CD1c-positive myeloid dendritic cell (primary cell): Measurements from ENCODE around the gene MMEL1.
"Not testable (repeated sequence)": the region's sequence is repeated elsewhere in the genome, so short reads cannot be mapped to it uniquely, and the experiment has no call there.

Experiments used
- DNase-seq: peaks from one replicate; pipeline ENCODE4 v3.0.0-alpha.2; 2016; ENCODE audit errors: extremely low spot score

The MMEL1 gene

GRCh38 chr1:2628191-2628932 is 4.5 kb downstream of the MMEL1 start:
- DNase-seq = no peak

DNA sequence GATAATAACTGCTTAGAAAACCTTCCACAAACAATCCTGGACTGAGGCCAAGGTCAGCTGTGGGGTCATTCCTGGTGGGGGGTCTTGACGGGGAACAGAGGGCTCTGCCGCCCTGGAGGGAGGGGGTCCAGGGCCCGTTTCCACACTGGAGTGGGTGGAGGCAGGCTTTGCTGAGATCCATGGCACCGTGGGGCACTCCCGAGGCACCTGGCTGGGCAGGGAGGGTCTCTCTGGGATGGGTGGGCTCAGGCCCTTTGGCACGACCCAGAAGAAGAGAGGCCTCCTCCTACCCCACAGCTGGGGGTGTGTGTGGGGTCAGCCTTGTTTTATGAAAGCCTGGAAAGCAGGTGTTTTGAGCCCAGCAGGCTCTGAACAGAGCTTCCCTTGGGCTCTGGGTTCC is 5.1 kb downstream of the MMEL1 start:
- no peak for DNase-seq

GRCh38 chr1:2625748-2626147 is 7.1 kb downstream of the MMEL1 start:
- DNase-seq = not testable (repeated sequence)

- no peak for DNase-seq
Measured at GRCh38 chr1:2625311-2625710, 7.5 kb downstream of the MMEL1 start.

- DNase-seq = no peak
Measured at GRCh38 chr1:2624735-2625300, 8.0 kb downstream of the MMEL1 start.

DNA sequence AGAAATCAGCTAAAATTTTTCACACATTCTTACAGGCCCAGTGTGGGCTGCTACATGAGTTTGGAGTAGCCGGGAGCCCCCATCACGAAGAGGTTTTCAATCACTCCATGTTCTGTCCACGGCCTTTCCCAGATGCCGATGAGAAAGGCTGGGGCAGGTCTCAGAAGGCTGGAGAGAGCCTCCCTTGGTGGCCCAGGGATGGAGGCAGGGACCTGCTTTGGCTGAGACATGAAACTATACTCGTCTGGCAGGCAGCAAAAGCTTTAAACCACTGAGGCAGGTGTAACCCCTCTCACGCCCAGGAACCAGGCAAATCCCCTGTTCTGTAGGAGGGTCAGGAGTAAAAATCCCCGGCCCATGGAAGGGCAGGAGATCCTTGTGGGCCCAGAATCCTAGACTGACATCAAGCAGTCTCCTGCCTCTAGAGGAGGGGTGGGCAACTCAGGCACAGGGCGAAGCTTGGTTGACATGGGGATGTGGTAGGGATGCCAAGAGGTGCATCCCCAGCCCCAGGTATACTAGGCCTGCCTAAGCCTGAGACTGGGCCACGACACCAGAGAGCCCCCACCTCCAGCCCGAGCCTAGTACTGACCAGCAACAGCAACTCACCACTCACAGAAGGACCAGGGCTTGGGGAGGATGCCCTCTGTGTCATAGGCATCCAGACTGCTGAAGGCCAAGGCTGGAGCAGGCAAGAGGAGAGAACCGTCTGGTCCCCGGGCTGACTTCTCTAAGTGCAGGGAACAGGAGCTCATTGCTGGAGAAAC is 9.1 kb downstream of the MMEL1 start:
- DNase-seq = no peak

DNA sequence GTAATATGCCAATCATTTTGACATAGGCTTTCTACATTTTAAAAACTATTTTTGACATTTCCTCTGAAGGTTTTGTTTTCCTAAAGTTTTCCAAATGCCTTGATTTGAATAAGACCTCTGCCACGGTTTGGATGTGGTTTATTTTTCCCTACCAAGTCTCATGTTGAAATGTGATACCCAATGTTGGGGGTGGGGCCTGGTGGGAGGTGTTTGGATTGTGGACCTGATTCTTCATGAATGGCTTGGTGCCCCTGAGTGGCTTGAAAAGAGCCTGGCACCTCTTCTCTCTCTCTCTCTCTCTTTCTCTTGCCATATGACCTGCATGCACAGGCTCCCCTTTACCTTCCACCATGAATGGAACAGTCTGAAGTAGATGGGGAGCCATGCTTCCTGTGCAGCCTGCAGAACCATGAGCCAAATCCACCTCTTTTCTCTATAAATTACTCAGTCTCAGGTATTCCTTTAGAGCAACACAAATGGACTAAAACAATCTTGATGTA is 14.8 kb downstream of the MMEL1 start:
- no peak for DNase-seq

DNA sequence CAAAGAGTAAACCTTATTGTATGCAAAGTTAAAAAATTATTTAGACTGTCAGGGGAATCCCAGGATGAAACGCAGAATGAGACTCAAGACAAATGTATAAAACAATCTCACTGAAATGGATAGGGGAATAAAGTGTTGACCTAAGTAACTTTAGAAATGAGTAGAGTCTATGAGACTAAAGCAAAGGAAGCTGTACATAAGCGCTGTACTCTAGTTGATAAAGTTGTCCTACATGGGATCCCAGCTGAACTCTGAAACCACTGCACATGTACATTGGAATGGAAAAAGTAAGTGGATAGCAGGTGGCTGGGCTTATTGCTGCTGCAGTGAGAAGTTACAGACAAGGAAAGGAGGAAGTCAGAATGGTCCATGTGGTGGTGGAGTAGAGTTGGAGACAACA is 18.7 kb downstream of the MMEL1 start:
- DNase-seq = no peak

DNA sequence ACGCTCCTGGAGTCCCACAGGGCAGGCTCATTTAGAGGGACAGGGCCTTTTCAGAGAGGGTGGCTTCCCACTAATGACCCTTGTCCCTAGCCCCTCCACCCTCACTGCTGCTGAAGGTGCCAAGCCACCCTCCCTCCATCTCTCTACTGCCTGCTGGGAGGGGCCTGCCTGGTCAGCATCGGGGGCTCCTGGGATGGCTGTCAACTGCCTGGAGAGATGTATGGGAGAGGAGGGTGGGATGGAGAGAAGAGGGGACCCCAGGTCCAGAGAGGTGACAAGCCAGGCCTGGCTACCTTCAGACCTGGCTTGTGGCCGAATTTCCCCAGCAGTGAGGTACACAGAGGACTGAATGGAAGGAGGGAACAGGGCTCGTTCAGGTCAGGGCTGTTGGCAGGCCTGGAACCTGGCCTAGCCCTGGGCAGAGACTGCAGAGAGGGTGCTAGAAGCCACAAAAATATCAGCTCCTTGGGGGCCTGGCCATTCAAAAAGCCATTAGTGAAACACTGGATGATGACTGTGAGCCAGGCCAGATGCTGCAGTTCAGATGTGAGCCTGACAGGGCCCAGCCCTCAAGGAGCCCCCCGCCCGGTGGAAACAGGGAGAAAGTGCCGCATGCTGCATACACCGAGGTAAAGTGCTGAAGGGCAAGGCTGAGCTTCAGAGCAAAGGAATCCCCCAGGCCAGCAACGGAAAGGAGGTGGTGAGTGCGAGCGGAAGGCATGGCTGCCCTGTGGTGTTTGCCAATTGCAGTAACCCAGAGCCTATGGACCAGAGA is 20.0 kb downstream of the MMEL1 start:
- no peak for DNase-seq

- no peak for DNase-seq
Measured at GRCh38 chr1:2611621-2612437, 21.0 kb downstream of the MMEL1 start.

DNA sequence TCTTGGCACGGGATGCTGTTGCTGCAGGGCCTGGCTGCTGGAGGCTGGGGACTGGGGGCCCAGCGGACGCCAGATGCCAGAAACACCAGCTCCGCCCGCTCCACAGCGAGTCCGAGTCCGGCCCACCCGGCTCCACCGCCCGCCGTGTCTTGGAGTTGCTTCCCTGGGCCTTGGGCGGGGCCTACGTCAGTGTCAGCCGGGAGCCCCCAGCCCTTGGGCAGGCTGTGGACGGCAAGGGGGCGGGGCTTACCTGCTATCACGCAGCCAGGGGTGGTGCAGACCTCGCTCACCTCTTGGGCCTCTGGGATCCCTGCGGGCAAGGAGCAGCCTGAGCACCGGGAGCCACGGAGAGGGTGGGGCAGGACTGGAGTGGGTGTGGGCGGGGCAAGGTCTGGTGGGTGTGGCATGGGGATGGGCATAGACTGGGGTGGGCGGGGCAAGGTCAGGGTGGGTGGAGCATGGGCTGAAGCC is 21.8 kb downstream of the MMEL1 start:
- peak; percentile 10 for DNase-seq

DNA sequence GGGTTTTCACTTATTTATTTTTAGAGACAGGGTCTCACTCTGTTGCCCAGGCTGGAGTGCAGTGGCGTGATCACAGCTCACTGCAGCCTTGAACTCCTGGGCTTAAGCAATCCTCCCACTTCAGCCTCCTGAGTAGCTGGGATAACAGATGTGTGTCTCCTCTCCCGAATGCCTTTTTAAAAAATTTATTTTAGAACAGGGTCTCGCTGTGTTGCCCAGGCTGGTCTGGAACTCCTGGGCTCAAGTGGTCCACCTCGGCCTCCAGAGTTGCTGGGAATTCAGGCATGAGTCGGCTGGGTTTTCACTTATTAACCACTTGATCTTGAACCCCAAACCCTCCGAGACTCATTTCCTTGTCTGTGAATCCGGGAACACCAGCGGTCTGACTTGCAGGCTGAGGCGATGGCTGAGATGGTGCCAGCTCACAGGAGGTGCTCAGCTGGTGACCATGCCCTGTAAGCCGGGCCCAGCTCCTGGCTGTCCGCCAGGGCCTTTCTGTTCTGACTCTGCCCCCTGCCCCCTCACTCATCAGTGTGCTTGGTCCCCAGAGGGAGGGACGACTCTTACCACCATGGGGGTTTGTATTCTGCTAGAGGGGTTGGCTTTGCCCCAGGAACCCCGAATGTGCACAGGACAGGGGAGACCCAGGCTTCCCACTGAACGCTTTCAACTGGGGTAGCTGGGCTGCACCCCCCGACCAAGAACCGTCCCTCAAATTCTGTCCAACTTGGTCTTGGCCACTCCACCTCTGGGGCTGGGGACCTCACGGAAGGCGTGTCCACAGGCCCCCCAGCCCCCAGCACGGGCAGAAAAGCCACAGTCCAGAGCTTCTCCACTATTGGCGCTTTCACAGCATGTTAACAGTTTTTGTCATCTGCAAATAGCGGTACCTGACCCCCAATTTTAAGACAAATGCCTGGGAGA is 22.5 kb downstream of the MMEL1 start:
- no peak for DNase-seq

DNA sequence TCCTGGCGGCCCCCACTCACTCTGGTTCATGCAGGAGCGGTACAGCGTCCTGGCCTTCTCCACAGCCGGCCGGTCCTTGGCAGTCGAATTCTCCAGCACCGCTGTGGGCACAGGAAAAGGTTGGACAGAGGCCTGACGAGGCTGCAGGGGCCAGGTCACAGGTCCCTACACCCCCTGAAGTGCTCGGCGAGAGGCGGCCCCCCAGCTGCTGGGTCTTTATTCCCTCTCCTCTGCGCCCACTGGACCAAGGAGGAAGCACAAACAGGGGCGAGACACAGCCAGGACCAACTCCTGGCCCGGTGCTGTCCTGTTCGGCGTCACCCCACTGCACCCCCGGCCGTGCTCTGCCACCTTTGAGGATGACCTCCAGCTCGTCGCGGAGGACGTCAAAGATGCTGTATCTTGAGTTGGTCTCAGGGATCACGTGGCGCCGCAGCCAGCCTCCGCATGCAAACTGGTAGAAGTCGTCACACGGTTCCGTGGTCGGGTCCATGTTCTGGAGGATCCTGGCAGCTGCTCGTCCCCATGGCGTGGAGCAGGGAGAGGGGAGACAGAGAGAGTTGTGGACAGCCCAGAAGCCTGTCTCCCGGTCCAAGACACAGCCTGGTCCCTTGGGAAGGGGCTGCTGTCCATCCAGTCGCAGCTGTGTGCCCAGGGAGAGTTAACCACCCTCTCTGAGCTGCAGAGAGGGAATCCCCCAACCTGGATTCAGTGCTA is 23.3 kb downstream of the MMEL1 start:
- no peak for DNase-seq

DNA sequence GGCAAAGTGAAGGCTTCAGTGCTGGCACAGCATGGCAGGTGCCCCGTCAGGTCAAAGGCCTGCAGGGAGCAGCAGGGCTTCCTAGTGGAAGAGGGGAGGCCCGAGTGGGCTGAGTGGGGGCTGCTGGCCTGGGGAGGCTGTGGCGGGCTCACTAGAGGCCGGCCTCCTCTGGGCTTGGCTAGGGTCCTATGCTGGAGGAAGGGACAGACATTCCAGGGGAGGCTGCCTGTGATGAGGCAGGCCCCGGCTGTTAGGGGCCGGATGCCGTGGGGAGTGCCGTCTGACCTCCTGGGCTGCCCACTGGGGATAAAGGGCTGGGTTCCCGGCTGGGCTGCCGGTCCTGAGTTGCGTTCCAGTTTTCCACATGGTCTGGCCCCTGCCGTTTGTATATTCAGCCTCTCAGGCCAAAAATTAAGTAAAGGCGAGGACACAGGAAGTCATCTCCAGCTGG is 25.1 kb downstream of the MMEL1 start:
- DNase-seq = no peak

DNA sequence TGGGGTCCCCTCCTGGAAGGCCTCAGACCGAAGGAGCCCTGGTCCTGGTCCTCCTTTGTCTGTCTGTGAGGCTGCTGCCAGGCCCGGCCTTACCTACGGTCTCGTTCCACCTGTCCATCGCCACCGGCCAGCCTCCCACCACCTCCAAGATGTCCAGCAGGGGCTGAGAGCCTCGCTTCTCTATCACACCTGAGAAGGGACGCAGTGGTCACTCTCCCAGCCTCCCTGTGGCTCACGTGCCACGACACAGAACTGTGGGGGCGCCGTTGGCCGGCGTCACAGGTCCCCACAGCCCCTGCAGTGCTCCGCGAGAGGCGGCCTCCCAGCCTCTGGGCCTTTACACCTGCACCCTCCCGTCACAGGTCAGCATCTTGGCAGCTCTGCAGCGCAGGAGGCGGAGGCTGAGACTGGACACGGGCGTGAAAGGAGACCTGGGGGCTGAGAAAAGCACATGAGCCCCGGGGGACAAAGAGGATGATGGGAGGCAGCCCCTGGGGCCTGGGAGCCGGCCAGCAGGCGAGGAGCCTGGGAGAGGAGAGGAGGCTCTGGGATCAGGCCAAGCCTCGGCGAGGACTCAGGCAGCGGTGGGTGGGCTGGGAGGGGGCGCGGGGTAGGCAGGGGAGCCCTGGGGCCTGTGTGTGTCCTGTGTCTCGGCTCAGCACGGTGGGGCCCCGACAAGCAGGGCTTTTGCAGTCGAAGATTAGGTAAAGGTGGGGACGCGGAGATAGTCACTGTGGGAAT is 25.8 kb downstream of the MMEL1 start:
- DNase-seq = no peak

DNA sequence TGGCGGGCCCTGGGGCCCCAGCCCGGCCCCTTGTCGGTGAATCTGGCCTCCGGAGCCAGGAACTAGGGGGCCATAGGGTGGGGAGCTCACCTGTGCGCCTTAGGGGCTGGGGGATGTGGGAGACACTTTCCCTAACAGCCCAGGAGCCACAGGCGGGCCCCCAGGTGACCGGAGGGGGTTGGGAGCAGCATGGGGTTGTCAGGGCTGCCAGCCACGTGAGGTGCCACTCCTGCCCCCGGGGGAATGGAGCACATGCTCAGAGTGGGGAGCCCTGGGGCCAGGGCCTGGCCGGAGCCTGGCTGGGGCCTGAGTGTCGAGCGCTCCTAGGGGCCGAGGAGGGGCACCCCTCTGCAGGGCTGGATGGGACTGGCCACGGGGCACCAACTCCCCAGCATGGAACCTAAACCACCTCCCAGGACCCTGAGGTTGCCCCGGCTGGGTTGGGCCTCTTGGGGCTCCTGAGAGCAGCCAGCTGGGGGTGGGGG is 26.4 kb downstream of the MMEL1 start:
- no peak for DNase-seq

DNA sequence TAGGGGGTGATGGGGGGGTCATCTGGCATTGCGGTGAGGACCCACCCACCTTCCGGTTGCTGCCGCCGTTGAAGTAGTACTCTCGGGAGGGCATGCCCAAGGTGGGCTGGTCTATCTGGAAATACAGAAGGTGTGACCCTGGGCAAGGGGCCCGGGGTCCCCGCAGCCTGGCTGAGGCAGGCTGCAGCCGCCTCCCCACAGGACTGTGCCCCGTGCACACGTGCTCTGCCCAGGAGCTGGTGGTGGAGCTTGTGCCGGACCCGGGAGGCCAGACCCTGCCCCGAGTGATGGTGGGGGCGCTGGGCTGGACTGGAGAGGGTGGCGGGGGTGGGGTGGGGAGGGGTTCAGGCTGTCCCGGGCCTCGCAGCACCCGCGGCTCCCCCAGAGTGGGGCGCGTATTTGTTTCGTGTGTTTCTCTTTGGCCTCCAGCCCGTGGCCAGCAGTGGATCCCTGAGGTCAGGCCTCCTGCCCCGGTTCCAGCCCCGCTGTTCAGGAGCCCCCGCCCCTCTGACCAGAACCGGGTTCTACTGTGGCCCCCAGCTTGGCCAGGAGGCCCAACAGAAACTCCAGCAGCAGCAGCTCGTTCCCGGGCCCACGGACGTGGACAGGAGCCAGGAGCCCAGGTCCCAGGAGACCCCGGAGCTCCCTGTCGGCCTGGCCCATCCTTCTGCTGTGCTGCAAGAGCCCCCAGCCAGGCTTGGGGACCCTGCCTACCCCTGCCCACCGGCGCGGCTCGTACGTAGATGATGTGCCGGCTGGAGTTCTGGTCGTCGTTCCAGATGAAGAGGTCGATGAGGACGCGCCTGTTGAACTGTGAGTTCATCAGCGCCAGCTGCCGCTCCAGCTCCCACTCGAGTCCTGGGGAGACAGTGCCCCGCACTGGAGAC is 27.1 kb downstream of the MMEL1 start:
- no peak for DNase-seq
